Ovary (tissue), 3 donors: ENCODE measurements around the gene TAF13.

Experiments used
- CTCF ChIP-seq, 3 donors: fragments of 450-650 bp in 2 of 3; fragments of 200-600 bp in 1 of 3; IDR thresholded peaks; one replicate each; pipeline versions ENCODE4 v1.5.1 to v1.8.0; 2016 to 2022; ENCODE audit warnings: antibody characterized with exemption in 3 of 3, mild to moderate bottlenecking in 1 of 3
- EP300 ChIP-seq: sonication (generic); formaldehyde crosslinking; IDR thresholded peaks from one replicate; pipeline ENCODE4 v1.6.1; 2017; ENCODE audit warnings: antibody characterized with exemption
- POLR2A ChIP-seq: fragments of 450-650 bp; IDR thresholded peaks from one replicate; pipeline ENCODE4 v1.6.1; 2017; ENCODE audit warnings: antibody characterized with exemption, mild to moderate bottlenecking, moderate library complexity
- donor health status: DM: no; HTN: no; CAD: no.

DNA sequence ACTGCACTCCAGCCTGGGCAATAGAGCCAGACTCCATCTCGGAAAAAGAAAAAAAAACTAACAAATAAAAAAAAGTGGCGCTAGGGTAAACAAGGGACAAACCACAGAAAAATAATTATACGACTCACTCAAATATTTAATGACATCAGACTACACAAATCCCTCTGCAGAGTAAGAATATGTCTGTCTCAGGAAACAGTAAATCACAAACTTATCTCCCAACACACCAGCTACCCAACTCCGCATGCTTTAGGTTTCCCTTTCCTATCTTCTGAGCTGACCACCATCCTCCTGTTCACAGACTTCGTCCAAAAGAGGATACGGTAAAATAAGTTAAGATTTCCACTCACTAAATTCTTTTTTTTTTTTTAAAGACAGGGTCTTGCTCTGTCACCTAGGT is 50.1 kb downstream of the TAF13 start:
- TF ChIP-seq CTCF (IDR thresholded peaks at IDR 0.05) (no peak), POLR2A (no peak), EP300 (no peak)
